Mononuclear cell (primary cell): Measurements from ENCODE around the gene CPO. TPM values are rescaled to one million over a fixed set of nuclear protein-coding genes. Genes with fewer than 3 reads are reported as not detected.

Experiments
- total RNA-seq: library from RNA; depleted of rRNA; stranded (reverse); fragments of >200 nt; gene quantifications from one replicate; pipeline ENCODE4 v1.2.3, GENCODE V29; 2012

CPO gene
- total RNA-seq, 1 donor = 0.21 TPM

Other genes starting within 250 kb of the CPO start
- gene DYTN, start 221.1 kb upstream of the CPO start, total RNA-seq = 0.31 TPM
- not detected for gene MDH1B, start 174.2 kb upstream of the CPO start, total RNA-seq
- 38.7 TPM for gene FASTKD2, start 173.9 kb upstream of the CPO start, total RNA-seq
- 81.5 TPM for gene KLF7, start 226.4 kb downstream of the CPO start, total RNA-seq